Renal pelvis (tissue), 12 donors: Measurements from ENCODE around the gene RAP2B. TPM values are rescaled to one million over a fixed set of nuclear protein-coding genes. Genes with fewer than 3 reads are reported as not detected.
"Not testable (repeated sequence)": the region's sequence is repeated elsewhere in the genome, so short reads cannot be mapped to it uniquely, and the experiment has no call there.

Experiments
- DNase-seq: peaks from one replicate; pipeline ENCODE4 v3.0.0-alpha.2; 2013
- long read RNA-seq, 16 experiments: transcript quantifications; one replicate each; lab custom pipeline, GENCODE V29; 2026
- polyA plus RNA-seq, 3 donors: library from polyadenylated mRNA; unstranded; fragments of 120-200 nt; gene quantifications; one replicate each; pipeline ENCODE4 v1.2.1, GENCODE V29; 2013; ENCODE audit not compliant: insufficient read length in 3 of 3

The RAP2B gene
- 1 to 10 TPM; 6.3 to 7.5 (median 7.1) TPM for polyA plus RNA-seq
- long read RNA-seq, donor 1, full-length matches to known transcripts = 70 of 70 reads
- long read RNA-seq, donor 1, partial matches to known transcripts = 0 of 70 reads
- long read RNA-seq, donor 1, other reads (novel, unspliced or antisense) = 0 of 70 reads
- long read RNA-seq, donor 2, full-length matches to known transcripts = 77 of 77 reads
- long read RNA-seq, donor 2, partial matches to known transcripts = 0 of 77 reads
- long read RNA-seq, donor 2, other reads (novel, unspliced or antisense) = 0 of 77 reads
- long read RNA-seq, donor 3, full-length matches to known transcripts = 72 of 72 reads
- long read RNA-seq, donor 3, partial matches to known transcripts = 0 of 72 reads
- long read RNA-seq, donor 3, other reads (novel, unspliced or antisense) = 0 of 72 reads
- long read RNA-seq, donor 4, full-length matches to known transcripts = 55 of 55 reads
- long read RNA-seq, donor 4, partial matches to known transcripts = 0 of 55 reads
- long read RNA-seq, donor 4, other reads (novel, unspliced or antisense) = 0 of 55 reads
- long read RNA-seq, donor 5, full-length matches to known transcripts = 26 of 26 reads
- long read RNA-seq, donor 5, partial matches to known transcripts = 0 of 26 reads
- long read RNA-seq, donor 5, other reads (novel, unspliced or antisense) = 0 of 26 reads
- long read RNA-seq, donor 6, full-length matches to known transcripts = 61 of 61 reads
- long read RNA-seq, donor 6, partial matches to known transcripts = 0 of 61 reads
- long read RNA-seq, donor 6, other reads (novel, unspliced or antisense) = 0 of 61 reads
- long read RNA-seq, donor 7, full-length matches to known transcripts = 58 of 58 reads
- long read RNA-seq, donor 7, partial matches to known transcripts = 0 of 58 reads
- long read RNA-seq, donor 7, other reads (novel, unspliced or antisense) = 0 of 58 reads
- long read RNA-seq, donor 8, full-length matches to known transcripts = 35 of 35 reads
- long read RNA-seq, donor 8, partial matches to known transcripts = 0 of 35 reads
- long read RNA-seq, donor 8, other reads (novel, unspliced or antisense) = 0 of 35 reads
- long read RNA-seq, donor 9, full-length matches to known transcripts = 69 of 69 reads
- long read RNA-seq, donor 9, partial matches to known transcripts = 0 of 69 reads
- long read RNA-seq, donor 9, other reads (novel, unspliced or antisense) = 0 of 69 reads
- long read RNA-seq, donor 10, full-length matches to known transcripts = 52 of 52 reads
- long read RNA-seq, donor 10, partial matches to known transcripts = 0 of 52 reads
- long read RNA-seq, donor 10, other reads (novel, unspliced or antisense) = 0 of 52 reads
- long read RNA-seq, donor 11, full-length matches to known transcripts = 43 of 43 reads
- long read RNA-seq, donor 11, partial matches to known transcripts = 0 of 43 reads
- long read RNA-seq, donor 11, other reads (novel, unspliced or antisense) = 0 of 43 reads
- long read RNA-seq, donor 12, full-length matches to known transcripts = 75 of 75 reads
- long read RNA-seq, donor 12, partial matches to known transcripts = 0 of 75 reads
- long read RNA-seq, donor 12, other reads (novel, unspliced or antisense) = 0 of 75 reads
- long read RNA-seq, donor 13, full-length matches to known transcripts = 44 of 44 reads
- long read RNA-seq, donor 13, partial matches to known transcripts = 0 of 44 reads
- long read RNA-seq, donor 13, other reads (novel, unspliced or antisense) = 0 of 44 reads
- long read RNA-seq, donor 14 = 0 reads
- long read RNA-seq, donor 15, full-length matches to known transcripts = 106 of 106 reads
- long read RNA-seq, donor 15, partial matches to known transcripts = 0 of 106 reads
- long read RNA-seq, donor 15, other reads (novel, unspliced or antisense) = 0 of 106 reads
- long read RNA-seq, donor 16, full-length matches to known transcripts = 71 of 71 reads
- long read RNA-seq, donor 16, partial matches to known transcripts = 0 of 71 reads
- long read RNA-seq, donor 16, other reads (novel, unspliced or antisense) = 0 of 71 reads

DNA sequence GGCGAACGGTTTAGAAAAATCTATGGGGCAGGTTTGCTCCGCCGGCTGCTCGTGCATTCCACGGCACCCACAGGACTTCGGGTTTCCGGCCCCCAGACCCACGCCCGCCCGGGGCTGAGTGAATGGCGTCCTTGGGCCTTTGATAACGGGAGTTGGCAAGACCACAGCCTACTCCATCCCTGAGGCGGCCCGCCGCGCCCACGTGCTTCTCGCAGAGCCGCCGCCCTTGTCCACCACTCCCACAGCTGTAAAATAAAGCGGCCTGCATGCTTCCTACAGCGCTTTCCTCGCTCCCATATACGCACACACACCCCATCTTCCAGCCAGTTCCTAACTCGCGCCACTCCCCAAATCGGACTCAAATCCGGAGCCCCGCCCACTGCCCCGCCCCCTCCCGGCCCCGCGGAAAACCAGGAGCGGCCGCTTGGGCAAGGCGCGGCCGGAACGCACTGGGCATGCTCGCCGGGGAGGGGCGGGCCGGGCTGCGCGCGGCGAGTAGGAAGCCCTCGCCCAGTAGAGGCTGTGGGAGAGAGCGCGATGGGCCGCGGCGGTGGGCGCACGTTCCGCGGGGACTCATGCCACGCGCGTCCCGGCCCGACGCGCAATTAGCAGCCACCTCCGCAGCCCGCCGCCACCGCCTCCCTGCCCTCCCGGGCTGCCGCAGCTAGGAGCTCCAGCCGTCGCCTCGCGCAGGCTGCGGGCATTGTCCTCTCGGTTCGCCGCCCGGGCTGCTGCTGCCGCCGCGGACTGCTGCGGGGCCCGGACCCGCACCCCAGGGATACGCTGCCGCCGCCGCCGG, at the start of gene RAP2B:
TSS of gene RAP2B (plus strand) at position 513 of the 799 bp plus-strand sequence. CDS start 468 bp downstream, outside the sequence.
- peak; percentile 94 for DNase-seq

DNA sequence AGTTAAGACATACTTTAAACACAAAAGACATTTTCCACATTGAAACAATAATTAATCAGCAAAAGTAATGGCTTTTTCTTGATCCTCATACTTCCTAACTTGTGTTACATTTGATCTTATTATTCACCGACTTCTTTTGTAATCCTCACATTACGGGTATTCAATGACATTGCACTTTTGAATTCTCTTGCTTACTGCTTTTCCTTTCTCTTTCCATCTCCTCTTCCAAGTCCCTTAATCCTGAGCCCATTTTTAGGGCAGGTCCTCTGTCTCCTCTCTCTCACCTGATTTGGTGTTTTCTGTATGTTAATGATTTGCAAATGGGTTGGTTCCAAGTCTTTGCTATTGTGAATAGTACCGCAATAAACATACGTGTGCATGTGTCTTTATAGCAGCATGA, 48.5 kb upstream of the RAP2B start:
- DNase-seq = no peak

DNA sequence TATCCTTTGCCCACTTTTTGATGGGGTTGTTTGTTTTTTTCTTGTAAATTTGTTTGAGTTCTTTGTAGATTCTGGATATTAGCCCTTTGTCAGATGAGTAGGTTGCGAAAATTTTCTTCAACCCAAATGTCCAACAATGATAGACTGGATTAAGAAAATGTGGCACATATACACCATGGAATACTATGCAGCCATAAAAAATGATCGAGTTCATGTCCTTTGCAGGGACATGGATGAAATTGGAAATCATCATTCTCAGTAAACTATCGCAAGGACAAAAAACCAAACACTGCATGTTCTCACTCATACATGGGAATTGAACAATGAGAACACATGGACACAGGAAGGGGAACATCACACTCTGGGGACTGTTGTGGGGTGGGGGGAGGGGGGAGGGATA, 47.8 kb upstream of the RAP2B start:
- DNase-seq = not testable (repeated sequence)

DNA sequence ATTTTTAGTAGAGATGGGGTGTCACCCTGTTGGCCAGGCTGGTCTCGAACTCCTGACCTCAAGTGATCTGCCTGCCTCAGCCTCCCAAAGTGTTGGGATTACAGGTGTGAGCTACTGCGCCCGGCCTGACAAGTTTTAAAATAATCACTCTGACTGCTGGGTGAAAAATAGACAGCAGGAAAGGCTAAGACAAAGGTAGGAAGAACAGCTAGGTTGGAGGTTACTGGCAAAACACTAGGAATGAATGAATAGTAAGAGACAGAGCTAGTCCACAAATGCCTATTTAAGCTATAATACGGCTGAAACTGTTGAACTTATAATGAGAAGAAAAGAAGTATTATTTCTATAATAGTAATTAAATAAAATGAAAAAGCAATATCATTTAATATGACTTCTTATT, 46.7 kb upstream of the RAP2B start:
- no peak for DNase-seq

DNA sequence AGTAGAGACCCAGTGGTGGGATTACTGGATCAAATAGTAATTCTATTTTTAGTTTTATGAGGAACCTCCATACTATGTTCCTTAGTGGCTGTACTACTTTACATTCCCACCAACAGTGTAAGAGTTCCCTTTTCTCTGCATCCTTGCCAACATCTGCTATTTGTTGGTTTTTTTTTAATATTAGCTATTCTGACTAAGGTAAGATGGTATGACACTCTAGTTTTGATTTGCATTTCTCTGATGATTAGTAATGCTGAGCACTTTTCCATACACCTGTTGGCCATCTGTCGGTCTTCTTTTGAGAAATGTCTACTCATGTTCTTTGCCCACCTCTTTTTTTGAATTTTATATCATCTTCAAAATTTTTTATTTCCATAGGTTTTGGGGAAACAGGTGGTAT, 34.2 kb upstream of the RAP2B start:
- DNase-seq = no peak

- DNase-seq = no peak
These were observed 32.6 kb upstream of the RAP2B start for GRCh38 chr3:153129426-153129825.

- no peak for DNase-seq
These were observed 32.2 kb upstream of the RAP2B start for GRCh38 chr3:153129866-153130265.

- no peak for DNase-seq
These were observed 31.6 kb upstream of the RAP2B start for GRCh38 chr3:153130312-153130977.

DNA sequence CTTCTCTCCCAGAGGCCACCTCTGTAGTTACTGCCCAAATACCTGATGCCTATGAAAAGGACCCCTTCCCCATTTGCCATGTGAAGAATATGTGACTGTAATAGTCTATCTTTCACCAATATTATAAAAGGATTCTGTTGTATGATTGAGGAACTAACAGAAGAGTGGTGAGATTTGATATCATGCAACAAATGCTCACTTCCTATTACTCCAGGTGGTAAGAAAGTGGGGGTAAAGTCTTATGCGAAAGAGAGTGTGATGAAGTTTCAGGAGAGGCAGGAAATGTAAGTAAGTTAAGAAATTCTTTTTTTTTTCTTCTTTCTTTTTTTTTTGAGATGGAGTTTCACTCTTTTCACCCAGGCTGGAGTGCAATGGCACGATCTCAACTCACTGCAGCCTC, 24.4 kb upstream of the RAP2B start:
- DNase-seq = no peak

- DNase-seq = peak; percentile 16
These were observed 23.5 kb upstream of the RAP2B start for GRCh38 chr3:153138276-153139210.

DNA sequence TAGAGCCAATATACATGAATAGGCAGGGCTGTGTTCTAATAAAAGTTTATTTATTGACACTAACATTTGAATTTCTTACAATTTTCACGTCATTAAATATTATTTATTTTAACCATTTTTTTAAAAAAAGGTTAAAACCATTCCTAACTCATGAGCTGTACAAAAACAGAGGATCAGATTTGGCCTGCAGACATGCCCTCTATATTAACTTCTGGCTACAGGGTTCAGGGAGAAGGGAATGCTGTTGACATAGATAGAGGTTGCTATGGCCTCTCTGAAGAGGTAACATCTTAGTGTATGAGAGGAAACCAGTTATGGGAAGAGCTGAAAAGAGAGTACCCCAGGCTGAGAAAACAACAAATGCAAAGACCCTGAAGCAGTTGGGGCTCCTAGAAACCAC, 19.1 kb upstream of the RAP2B start:
- DNase-seq = no peak

GRCh38 chr3:153144071-153144470, 18.0 kb upstream of the RAP2B start:
- DNase-seq = no peak

GRCh38 chr3:153144779-153145178, 17.2 kb upstream of the RAP2B start:
- DNase-seq = no peak

- DNase-seq = no peak
These were observed 16.6 kb upstream of the RAP2B start for GRCh38 chr3:153145454-153145853.

DNA sequence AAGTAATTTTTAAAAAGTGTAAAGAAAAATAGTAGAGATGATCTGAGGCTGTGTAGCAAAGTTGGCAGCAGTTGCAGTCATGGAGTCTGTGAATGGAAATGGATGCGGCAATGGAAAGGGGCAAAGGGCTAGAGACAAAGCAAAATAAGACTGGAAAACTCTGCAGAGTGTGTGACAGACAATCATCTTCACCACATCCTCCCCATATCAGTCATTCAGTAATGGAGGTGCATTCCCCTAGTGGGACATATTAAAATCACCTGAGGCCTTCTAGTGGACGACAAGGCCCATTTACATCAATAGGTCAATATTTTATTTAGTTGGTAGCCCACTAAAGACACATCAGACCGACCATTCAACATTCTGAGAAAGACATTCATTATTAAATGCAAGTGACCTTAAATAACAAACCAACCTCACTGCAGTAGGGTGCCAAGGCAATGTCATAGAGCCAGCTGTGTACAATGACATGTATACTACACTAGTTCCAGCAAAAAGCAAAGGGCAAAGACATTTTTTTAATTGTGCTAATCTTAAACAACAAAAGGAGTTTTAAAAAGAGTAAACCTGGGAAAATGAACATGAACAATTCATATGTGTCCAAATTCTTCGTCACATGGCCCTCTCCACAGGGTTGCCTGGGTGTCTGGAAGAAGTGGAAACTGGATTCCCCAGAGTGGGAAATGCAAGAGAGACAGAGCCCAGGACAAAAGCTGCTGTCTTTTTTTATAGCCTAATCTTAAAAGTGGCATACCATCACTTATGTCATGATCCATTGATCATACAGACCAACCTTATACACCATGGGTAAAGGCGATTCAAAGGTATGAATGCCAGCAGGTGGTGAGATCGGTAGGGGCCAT, 15.6 kb upstream of the RAP2B start:
- DNase-seq = no peak

- DNase-seq = no peak
These were observed 11.0 kb upstream of the RAP2B start for GRCh38 chr3:153150991-153151390.

- DNase-seq = not testable (repeated sequence)
These were observed 6.2 kb upstream of the RAP2B start for GRCh38 chr3:153155786-153156185.
